ENCODE measurements around the gene FAM184A. TPM values are rescaled to one million over a fixed set of nuclear protein-coding genes. Genes with fewer than 3 reads are reported as not detected.

The FAM184A gene
- total RNA-seq, 1 donor from 2014 or later: 24.8 TPM

DNA sequence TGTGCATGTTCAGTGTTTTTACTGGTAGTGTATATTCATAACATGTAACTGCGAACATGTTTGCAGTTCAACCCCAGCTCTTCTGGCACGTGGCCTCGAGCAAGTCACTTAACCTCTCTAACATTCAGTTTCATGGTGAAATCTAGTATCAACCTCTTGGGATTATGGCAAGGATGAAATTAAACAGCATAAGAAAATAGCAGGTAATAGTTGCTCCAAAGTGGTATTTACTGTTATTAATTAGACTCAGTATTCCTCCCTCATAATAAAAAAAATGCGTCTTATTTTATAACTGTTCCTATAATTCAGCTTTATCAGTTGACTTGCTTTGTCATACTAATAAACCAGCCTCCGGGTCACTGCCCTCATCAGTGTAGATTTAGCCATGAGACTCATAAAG, 15.0 kb downstream of the FAM184A start:
- Histone ChIP-seq H3K36me3 (no peaks in the 10 kb centered on the region), H3K9me3 (ENCODE audit: low read depth) (no peaks in the 10 kb centered on the region), H3K27me3 (no peaks in the 10 kb centered on the region), H4K20me1 (ENCODE audit: low read depth) (no peaks in the 10 kb centered on the region), H3K4me2 (no peak overlapping the region), H3K79me2 (ENCODE audit: low read depth) (no peaks in the 10 kb centered on the region), H3K27ac (no peak overlapping the region), H2AFZ (replicated peaks) (no peak overlapping the region), H3K9ac (no peak overlapping the region), H3F3A (ENCODE audit: low read depth) (no peaks in the 10 kb centered on the region), H3K4me1 (no peaks in the 10 kb centered on the region), H3K4me3 (no peak overlapping the region)
- H3K36me3 Mint-ChIP-seq: no peaks in the 10 kb centered on the region
- no peak overlapping the region for H3K4me3 Mint-ChIP-seq
- no peaks in the 10 kb centered on the region for H3K9me3 Mint-ChIP-seq
- no peak for DNase-seq (ENCODE audit: low spot score)
- H3K27ac Mint-ChIP-seq: no peak overlapping the region
- H3K27me3 Mint-ChIP-seq (ENCODE audit: insufficient read depth, low read depth): no peaks in the 10 kb centered on the region
- TF ChIP-seq, protein P1, sequence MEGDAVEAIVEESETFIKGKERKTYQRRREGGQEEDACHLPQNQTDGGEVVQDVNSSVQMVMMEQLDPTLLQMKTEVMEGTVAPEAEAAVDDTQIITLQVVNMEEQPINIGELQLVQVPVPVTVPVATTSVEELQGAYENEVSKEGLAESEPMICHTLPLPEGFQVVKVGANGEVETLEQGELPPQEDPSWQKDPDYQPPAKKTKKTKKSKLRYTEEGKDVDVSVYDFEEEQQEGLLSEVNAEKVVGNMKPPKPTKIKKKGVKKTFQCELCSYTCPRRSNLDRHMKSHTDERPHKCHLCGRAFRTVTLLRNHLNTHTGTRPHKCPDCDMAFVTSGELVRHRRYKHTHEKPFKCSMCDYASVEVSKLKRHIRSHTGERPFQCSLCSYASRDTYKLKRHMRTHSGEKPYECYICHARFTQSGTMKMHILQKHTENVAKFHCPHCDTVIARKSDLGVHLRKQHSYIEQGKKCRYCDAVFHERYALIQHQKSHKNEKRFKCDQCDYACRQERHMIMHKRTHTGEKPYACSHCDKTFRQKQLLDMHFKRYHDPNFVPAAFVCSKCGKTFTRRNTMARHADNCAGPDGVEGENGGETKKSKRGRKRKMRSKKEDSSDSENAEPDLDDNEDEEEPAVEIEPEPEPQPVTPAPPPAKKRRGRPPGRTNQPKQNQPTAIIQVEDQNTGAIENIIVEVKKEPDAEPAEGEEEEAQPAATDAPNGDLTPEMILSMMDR (IDR thresholded peaks at IDR 0.05): no peak
- no peak for TF ChIP-seq EZH2phosphoT487 (IDR thresholded peaks at IDR 0.05)
- no peaks in the 10 kb centered on the region for H3K4me1 Mint-ChIP-seq

DNA sequence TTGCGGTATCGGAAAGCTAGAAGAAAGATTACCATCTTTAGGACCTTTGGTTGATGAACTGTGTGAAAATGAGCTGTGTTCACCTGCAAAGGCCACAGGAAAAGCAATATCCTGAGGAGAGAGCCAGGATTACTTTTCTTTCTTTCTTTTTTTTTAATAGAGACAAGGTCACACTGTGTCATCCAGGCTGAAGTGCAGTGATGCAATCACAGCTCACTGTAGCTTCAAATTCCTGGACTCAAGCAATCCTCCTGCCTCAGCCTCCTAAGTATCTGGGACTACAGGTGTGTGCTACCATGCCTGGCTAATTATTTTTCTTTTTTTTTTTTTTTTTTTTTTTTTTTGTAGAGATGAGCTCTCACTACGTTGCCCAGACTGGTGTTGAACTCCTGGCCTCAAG, 17.2 kb downstream of the FAM184A start:
- H2AFZ ChIP-seq (replicated peaks): no peak overlapping the region
- H3K4me1 ChIP-seq: no peaks in the 10 kb centered on the region
- no peaks in the 10 kb centered on the region for H3K4me1 Mint-ChIP-seq
- no peak for DNase-seq (ENCODE audit: low spot score)
- no peaks in the 10 kb centered on the region for H3K36me3 Mint-ChIP-seq
- no peak overlapping the region for H3K27ac Mint-ChIP-seq
- H3K9me3 Mint-ChIP-seq: no peaks in the 10 kb centered on the region
- no peaks in the 10 kb centered on the region for H3F3A ChIP-seq (ENCODE audit: low read depth)
- H3K79me2 ChIP-seq (ENCODE audit: low read depth): no peaks in the 10 kb centered on the region
- no peaks in the 10 kb centered on the region for H4K20me1 ChIP-seq (ENCODE audit: low read depth)
- no peak overlapping the region for H3K4me3 ChIP-seq
- H3K27ac ChIP-seq: no peak overlapping the region
- H3K4me3 Mint-ChIP-seq: no peak overlapping the region
- H3K4me2 ChIP-seq: no peak overlapping the region
- H3K27me3 ChIP-seq: no peaks in the 10 kb centered on the region
- no peak overlapping the region for H3K9ac ChIP-seq
- H3K9me3 ChIP-seq (ENCODE audit: low read depth): no peaks in the 10 kb centered on the region
- no peaks in the 10 kb centered on the region for H3K27me3 Mint-ChIP-seq (ENCODE audit: insufficient read depth, low read depth)
- no peaks in the 10 kb centered on the region for H3K36me3 ChIP-seq
- TF ChIP-seq EZH2 (IDR thresholded peaks at IDR 0.05): no peak
- TF ChIP-seq, protein P1 (IDR thresholded peaks at IDR 0.05): no peak
- TF ChIP-seq EZH2phosphoT487 (IDR thresholded peaks at IDR 0.05): no peak

DNA sequence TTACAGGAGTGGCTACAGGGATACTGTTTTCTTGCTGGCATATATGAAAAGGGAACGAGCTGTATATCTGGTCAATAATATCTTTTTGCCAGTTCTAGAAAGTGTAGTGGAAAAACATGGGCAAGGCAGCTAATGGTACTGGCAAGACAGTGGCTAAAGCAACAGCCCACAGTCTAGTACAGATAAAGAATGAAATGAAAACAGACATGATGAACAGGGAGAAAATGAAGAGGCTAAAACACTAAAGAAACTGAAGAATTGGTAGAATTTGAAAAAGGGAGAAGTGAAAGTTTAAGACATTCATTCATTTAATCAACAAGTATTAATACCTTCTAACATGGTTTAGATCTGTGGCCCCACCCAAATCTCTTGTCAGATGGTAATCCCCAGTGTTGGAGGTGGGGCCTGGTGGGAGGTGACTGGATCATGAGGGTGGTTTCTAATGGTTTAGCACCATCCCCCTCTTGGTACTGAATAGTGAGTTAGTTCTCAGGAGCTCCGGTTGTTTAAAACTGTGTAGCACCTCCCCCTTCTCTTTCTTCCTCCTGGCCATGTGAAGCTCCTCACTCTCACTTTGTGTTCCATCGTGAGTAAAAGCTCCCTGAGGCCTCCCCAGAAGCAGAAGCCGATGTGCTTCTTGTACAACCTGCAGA, 18.1 kb downstream of the FAM184A start:
- Histone ChIP-seq H4K20me1 (ENCODE audit: low read depth) (no peaks in the 10 kb centered on the region), H3K36me3 (no peaks in the 10 kb centered on the region), H3K27me3 (no peaks in the 10 kb centered on the region), H3K4me3 (no peak overlapping the region), H3K79me2 (ENCODE audit: low read depth) (no peaks in the 10 kb centered on the region), H3K4me2 (no peak overlapping the region), H3F3A (ENCODE audit: low read depth) (no peaks in the 10 kb centered on the region), H3K27ac (no peak overlapping the region), H3K9ac (no peak overlapping the region), H3K9me3 (ENCODE audit: low read depth) (no peaks in the 10 kb centered on the region), H3K4me1 (no peaks in the 10 kb centered on the region), H2AFZ (replicated peaks) (no peak overlapping the region)
- Mint-ChIP-seq H3K27me3 (ENCODE audit: insufficient read depth, low read depth) (no peaks in the 10 kb centered on the region), H3K9me3 (no peaks in the 10 kb centered on the region), H3K36me3 (no peaks in the 10 kb centered on the region), H3K4me1 (no peaks in the 10 kb centered on the region), H3K4me3 (no peak overlapping the region), H3K27ac (no peak overlapping the region)
- no peak for TF ChIP-seq EZH2phosphoT487 (IDR thresholded peaks at IDR 0.05)
- TF ChIP-seq, protein P1 (IDR thresholded peaks at IDR 0.05): no peak
- TF ChIP-seq EZH2 (IDR thresholded peaks at IDR 0.05): no peak
- no peak for DNase-seq (ENCODE audit: low spot score)

All from neural progenitor cell (in vitro differentiated cells).